Right lobe of liver (tissue), 6 donors: ENCODE results near the gene THADA. TPM values are rescaled to one million over a fixed set of nuclear protein-coding genes. Genes with fewer than 3 reads are reported as not detected.

Source experiments
- ATAC-seq, 4 donors: fragments of 200-7000 bp; cut with Tn5 transposase; one replicate each; pipeline ENCODE4 v1.9.1; 2020; ENCODE audit warnings: mild to moderate bottlenecking in 4 of 4, moderate library complexity in 4 of 4
- DNase-seq, 3 donors: peaks; one replicate each; pipeline ENCODE4 v3.0.0-alpha.2; 2020
- H3K27ac ChIP-seq, 3 donors: fragments of 200-600 bp; one replicate each; pipeline ENCODE4 v1.8.0; 2022
- H3K27me3 ChIP-seq, 2 donors: fragments of 200-600 bp; one replicate each; pipeline ENCODE4 v1.8.0; 2022
- H3K36me3 ChIP-seq, 4 donors: fragments of 200-600 bp; sonication (generic) in 1 of 4; one replicate each; pipeline versions ENCODE4 v1.5.1 to v1.8.0; 2017 to 2022; ENCODE audit warnings: control low read depth in 1 of 4
- H3K4me1 ChIP-seq, 4 donors: fragments of 200-600 bp; sonication (generic) in 1 of 4; one replicate each; pipeline versions ENCODE4 v1.5.1 to v1.8.0; 2017 to 2022; ENCODE audit warnings: control low read depth in 1 of 4
- H3K4me3 ChIP-seq, 3 donors: fragments of 200-600 bp; one replicate each; pipeline ENCODE4 v1.8.0; 2022
- H3K9me3 ChIP-seq, 4 donors: fragments of 200-600 bp; sonication (generic) in 1 of 4; one replicate each; pipeline versions ENCODE4 v1.5.1 to v1.8.0; 2017 to 2022; ENCODE audit warnings: control low read depth in 1 of 4
- CTCF ChIP-seq, 4 donors: fragments of 200-600 bp in 3 of 4; fragments of 450-650 bp in 1 of 4; IDR thresholded peaks; one replicate each; pipeline versions ENCODE4 v1.5.1 to v1.8.0; 2016 to 2022; ENCODE audit warnings: antibody characterized with exemption in 4 of 4, mild to moderate bottlenecking in 2 of 4
- POLR2A ChIP-seq: fragments of 450-650 bp; IDR thresholded peaks from one replicate; pipeline ENCODE4 v1.6.1; 2017; ENCODE audit warnings: antibody characterized with exemption, mild to moderate bottlenecking
- WGBS: methylation state at CpG from one replicate; pipeline ENCODE4 v1.1.6; 2018; ENCODE audit warnings: low coverage, low lambda C conversion rate; ENCODE audit not compliant: insufficient coverage; ENCODE audit errors: missing lambda C conversion rate; 5-methylcytosine and 5-hydroxymethylcytosine counted together
- intact Hi-C, 2 donors: fragments of 100-400 bp; cut with DNase I; formaldehyde crosslinking; loops; one replicate each; pipeline versions ENCODE4 v1.11.2 to v1.14.1; 2022
- total RNA-seq, 6 experiments: library from RNA; depleted of rRNA in 2 of 6; stranded (reverse); fragments of >200 nt in 2 of 6; fragmentation: NEBNext Ultra II Directional in 3 of 6; extraction: Animal tissue kit (Norgen Biotek cat#: 25700) in 3 of 6; gene quantifications; one replicate each; pipeline versions ENCODE4 v1.1.0 to v1.2.4, GENCODE V29; 2016 to 2023
- donor health status: DM: no; HTN: yes; CAD: no.
- donor health status: DM: no; HTN: no; CAD: no.
- donor health status: DM: no; HTN: no; CAD: no.
- donor health status: DM: no; HTN: yes; CAD: no.
- donor health status: DM: no; HTN: yes; CAD: no.

THADA gene
- total RNA-seq, 6 experiments from 2014 or later, result 12.2 to 21.6 (median 14.0) TPM

DNA sequence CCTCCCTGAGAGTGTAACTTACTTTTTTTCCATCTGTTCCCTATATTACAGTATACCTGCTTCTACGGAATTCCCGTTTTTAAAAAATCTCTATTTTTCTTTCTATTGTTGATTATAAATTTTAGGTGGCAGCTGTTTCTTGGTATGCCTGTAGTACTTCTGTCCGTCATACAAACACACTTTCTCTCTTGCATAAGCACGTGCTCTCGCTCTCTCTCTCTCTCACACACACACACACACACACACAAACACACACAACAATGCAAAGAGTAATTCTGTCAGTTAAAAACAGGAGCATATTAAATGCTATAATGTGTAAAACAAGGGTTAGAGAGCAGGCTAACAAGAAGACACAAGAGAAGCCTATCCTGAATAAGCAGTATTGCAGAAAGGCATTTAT, 140.5 kb downstream of the THADA start:
- DNase-seq, result no peak
- no peaks in the 10 kb centered on the region for H3K9me3 ChIP-seq
- 33% methylated on average over 5 of the region's 5 CpGs for WGBS
- no peaks in the 10 kb centered on the region for H3K27me3 ChIP-seq
- peak overlapping the region; percentile 43 to 67 (median 43) for H3K27ac ChIP-seq
- peak in 3 of 4 donors; percentile 28 to 40 (median 38) for ATAC-seq
- TF ChIP-seq POLR2A (no peak), CTCF (IDR thresholded peaks at IDR 0.05) (no peak)
- no peak overlapping the region for H3K4me3 ChIP-seq
- H3K36me3 ChIP-seq, result peaks cover 0 to 3% (median 0%) of the 10 kb centered on the region in 4 donors
- intact Hi-C loops, result no loop called here
- H3K4me1 ChIP-seq, result peaks cover 0 to 39% (median 4%) of the 10 kb centered on the region in 4 donors

DNA sequence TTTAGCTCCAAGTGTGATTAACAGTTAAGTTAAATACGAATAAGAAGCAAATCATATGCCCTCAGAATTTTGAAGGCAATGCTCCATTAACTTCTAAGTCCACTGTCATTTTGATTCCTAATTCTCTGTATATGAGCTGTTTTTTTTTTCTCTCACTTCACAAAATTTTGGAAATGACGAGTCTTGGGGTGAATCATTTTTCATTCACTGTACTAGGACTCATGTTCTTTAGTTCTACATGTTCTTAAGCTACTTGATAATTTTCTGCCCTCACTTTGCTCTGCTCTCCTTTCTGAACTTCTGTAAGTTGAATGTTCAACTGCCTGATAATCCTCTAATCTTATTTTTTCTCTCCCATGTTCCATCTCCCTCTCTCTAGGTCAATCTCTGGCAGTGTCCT, 141.0 kb downstream of the THADA start:
- Histone ChIP-seq H3K4me3 (no peak overlapping the region), H3K4me1 (peaks cover 0 to 39% (median 4%) of the 10 kb centered on the region in 4 donors), H3K27me3 (no peaks in the 10 kb centered on the region), H3K36me3 (peaks cover 0 to 3% (median 0%) of the 10 kb centered on the region in 4 donors), H3K9me3 (no peaks in the 10 kb centered on the region), H3K27ac (no peak overlapping the region)
- intact Hi-C loops, result no loop called here
- DNase-seq (no peak), ATAC-seq (no peak)
- WGBS, result 69% methylated on average over 2 of the region's 2 CpGs
- TF ChIP-seq CTCF (IDR thresholded peaks at IDR 0.05), result no peak
- no peak for TF ChIP-seq POLR2A

DNA sequence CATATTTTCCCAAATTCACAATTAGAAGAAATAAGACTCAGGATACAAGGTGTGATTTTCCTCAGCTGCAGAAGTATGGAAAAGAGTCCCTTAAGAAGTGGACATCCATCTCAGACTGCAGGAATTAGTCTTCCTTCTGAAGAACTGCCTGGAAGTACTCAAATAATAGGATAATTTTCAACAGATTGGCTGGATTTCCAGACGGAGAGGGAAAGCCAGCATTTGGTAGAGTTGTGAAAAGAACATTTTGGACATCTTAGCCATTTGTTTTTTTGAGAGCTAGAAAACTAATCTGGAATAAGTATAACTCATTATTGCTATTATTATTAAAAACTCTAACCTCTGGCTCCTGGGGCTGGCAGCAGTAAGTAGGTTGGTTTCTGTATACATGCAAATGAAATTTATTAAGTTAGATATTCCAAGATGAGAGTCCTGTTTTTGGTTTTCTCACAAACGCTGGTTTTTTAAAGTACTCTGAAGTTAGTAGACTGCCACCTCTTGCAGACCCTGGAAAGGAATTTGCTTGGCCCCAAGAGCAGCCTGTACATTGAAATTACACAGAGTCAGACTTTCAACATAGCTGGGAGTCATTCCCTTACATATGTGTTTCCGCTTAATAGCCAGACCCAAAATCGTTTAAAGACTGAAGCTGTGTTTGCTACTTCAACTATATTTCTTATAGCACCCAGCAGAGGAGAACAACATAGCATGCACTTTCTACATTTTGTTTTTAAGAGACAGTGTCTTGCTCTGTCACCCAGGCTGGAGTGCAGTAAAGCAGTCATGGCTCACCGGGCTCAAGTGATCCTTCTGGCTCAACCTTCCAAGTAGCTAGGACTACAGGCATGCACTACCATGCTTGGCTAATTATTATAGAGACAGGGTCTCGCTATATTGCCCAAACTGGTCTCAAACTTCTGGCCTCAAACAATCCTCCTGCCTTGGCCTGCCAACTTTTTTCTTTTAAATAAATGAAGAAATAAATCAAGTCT, 142.4 kb downstream of the THADA start:
- no peaks in the 10 kb centered on the region for H3K27me3 ChIP-seq
- no peak for TF ChIP-seq CTCF (IDR thresholded peaks at IDR 0.05)
- no peak for TF ChIP-seq POLR2A
- H3K27ac ChIP-seq, result no peak overlapping the region
- DNase-seq (no peak), ATAC-seq (no peak)
- H3K36me3 ChIP-seq, result peaks cover 0 to 3% (median 0%) of the 10 kb centered on the region in 4 donors
- intact Hi-C loops, result no loop called here
- 78% methylated on average over 5 of the region's 6 CpGs for WGBS
- no peak overlapping the region for H3K4me3 ChIP-seq
- H3K4me1 ChIP-seq, result peaks cover 0 to 32% (median 4%) of the 10 kb centered on the region in 4 donors
- H3K9me3 ChIP-seq, result no peaks in the 10 kb centered on the region

- Histone ChIP-seq H3K9me3 (no peaks in the 10 kb centered on the region), H3K27me3 (no peaks in the 10 kb centered on the region), H3K36me3 (no peaks in the 10 kb centered on the region), H3K27ac (no peak overlapping the region), H3K4me1 (peaks cover 0 to 20% (median 4%) of the 10 kb centered on the region in 4 donors), H3K4me3 (no peak overlapping the region)
- ATAC-seq (no peak), DNase-seq (no peak)
- WGBS, result 100% methylated on average over 1 of the region's 1 CpG
- intact Hi-C loops, result no loop called here
- TF ChIP-seq CTCF (IDR thresholded peaks at IDR 0.05), result no peak
- no peak for TF ChIP-seq POLR2A
Measured at GRCh38 chr2:43452318-43452731, 143.5 kb downstream of the THADA start.
